ENCODE data around the gene CRB2. TPM values are rescaled to one million over a fixed set of nuclear protein-coding genes. Genes with fewer than 3 reads are reported as not detected.
A peak's percentile ranks its signal among the peaks of the same experiment; 100 is the strongest.

The CRB2 gene
- total RNA-seq (2016; rRNA removed; fragmentation: Illumina TruSeq; extraction: Trizol): 0.14 and 0.29 TPM in 2 replicates
- not detected in 2 replicates for total RNA-seq (2016; cell fraction: cytosol; rRNA removed; fragmentation: Illumina TruSeq; extraction: Trizol; ENCODE audit: low read depth)
- total RNA-seq (2016; cell fraction: insoluble cytoplasmic fraction; rRNA removed; fragmentation: Illumina TruSeq; extraction: Trizol): 0.09 and 0.28 TPM in 2 replicates
- 0.03 and 0.12 TPM in 2 replicates for total RNA-seq (2016; cell fraction: membrane; rRNA removed; fragmentation: Illumina TruSeq; extraction: Trizol)
- total RNA-seq (2016; cell fraction: nucleus; rRNA removed; fragmentation: Illumina TruSeq; extraction: Trizol): 0.28 and 0.37 TPM in 2 replicates
- polyA plus RNA-seq (2011; rRNA removed): 0.01 and 0.07 TPM in 2 replicates
- 0.01 TPM in 1 of 2 replicates, not detected in the other for polyA plus RNA-seq (2011; cell fraction: cytosol; rRNA removed)
- 0.11 and 0.16 TPM in 2 replicates for polyA plus RNA-seq (2011; cell fraction: nucleus; rRNA removed)
- polyA plus RNA-seq (2012): 0.05 and 0.12 TPM in 2 replicates
- 0.03 TPM in 1 of 2 replicates, not detected in the other for polyA plus RNA-seq (2016; cell fraction: cytosol; fragmentation: Illumina TruSeq; extraction: Trizol; ENCODE audit: low read depth)
- 0.05 and 0.12 TPM in 2 replicates for polyA plus RNA-seq (2016; cell fraction: insoluble cytoplasmic fraction; fragmentation: Illumina TruSeq; extraction: Trizol; ENCODE audit: low read depth)
- polyA plus RNA-seq (2016; cell fraction: membrane; fragmentation: Illumina TruSeq; extraction: Trizol; ENCODE audit: low read depth): 0.05 and 0.07 TPM in 2 replicates
- polyA plus RNA-seq (2016; cell fraction: nucleus; fragmentation: Illumina TruSeq; extraction: Trizol; ENCODE audit: insufficient read depth, low read depth): 0.37 and 0.41 TPM in 2 replicates
- 0.05 and 0.50 TPM in 2 replicates for polyA minus RNA-seq (2011; rRNA and poly(A)+ RNA removed; ENCODE audit: low replicate concordance)
- not detected in 2 replicates for polyA minus RNA-seq (2011; cell fraction: cytosol; rRNA and poly(A)+ RNA removed)
- 0.12 and 0.13 TPM in 2 replicates for polyA minus RNA-seq (2011; cell fraction: nucleus; rRNA and poly(A)+ RNA removed)
- percentile 15 among the genes with signal in this experiment for Bru-seq, nascent RNA
- BruChase-seq, experiment 1, labeled RNA remaining after a 6-hour chase: percentile 14 among the genes with signal in this experiment
- BruChase-seq, experiment 2, labeled RNA remaining after a 2-hour chase: percentile 15 among the genes with signal in this experiment
- long read RNA-seq, experiment 1: 0 reads
- long read RNA-seq, experiment 2: 0 reads

DNA sequence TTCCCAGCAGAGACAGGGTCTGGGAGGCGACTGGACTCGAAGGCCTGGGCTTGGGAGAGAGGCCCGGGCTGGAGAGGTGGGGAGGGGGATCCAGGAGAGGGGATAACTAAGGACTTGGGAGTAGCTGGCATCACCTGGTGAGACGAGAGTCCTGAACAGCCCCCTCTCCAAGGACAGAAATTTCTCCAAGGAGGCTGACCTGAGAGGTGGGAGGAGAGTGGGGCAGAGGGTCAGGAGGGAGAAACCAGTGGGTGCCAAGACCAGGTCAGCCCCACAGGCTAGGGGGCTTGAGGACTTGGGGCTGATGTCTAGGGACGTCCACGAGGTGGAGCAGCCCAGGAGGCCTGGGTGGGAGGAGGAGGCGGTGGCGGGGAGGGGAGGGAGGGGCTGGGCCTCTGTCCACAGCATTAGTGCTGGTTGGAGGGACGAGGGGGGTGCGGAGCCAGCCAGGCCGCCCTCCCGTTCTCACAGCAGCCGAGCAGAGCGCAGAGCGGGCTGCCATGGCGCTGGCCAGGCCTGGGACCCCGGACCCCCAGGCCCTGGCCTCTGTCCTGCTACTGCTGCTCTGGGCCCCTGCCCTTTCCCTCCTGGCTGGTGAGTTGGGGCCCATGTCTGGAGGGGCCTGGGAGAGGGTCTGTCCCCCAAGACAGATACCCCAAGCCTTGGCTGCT lies at the start of gene CRB2:
CRB2 (plus strand) TSS at position 437 of the 671 bp plus-strand sequence; CDS start at position 501, 64 bp downstream.
- ATAC-seq: peak; percentile 68
- WGBS (ENCODE audit: low lambda C conversion rate): 6% methylated on average over 6 of the region's 17 CpGs
- intact Hi-C loops (cut with micrococcal nuclease; ENCODE audit: unreplicated experiment) (no loop called here), in situ Hi-C loops (cut with HindIII; ENCODE audit: extremely low pct_ligation_motif_present, low pct_unique_long_range_greater_than_20kb) (no loop called here)
- peak within 1 kb of the TSS in 1 of 3 experiments; percentile 53; a peak in 1 of 6 replicates for H3K4me3 ChIP-seq (replicated peaks in 1 of 3; ENCODE audit: insufficient read depth in 1 of 3, low read depth in 2 of 3, low read length in 3 of 3)
- H3K36me3 ChIP-seq (replicated peaks in 1 of 2; ENCODE audit: control insufficient read depth in 1 of 2, insufficient read depth in 2 of 2, low read length in 2 of 2): no peaks in the 10 kb centered on the region
- H3K9me3 ChIP-seq (ENCODE audit: low read length): no peaks in the 10 kb centered on the region
- POLR2A ChIA-PET: no interaction called here
- peak; percentile 31; the same call in 1 of the 2 replicates for TF ChIP-seq MAZ (IDR thresholded peaks at IDR 0.05; ENCODE audit: borderline replicate concordance, low read depth, low read length)
- no peak for TF ChIP-seq MAZ (CRISPR knock-in tag; IDR thresholded peaks at IDR 0.05; ENCODE audit: low read depth)
- TF ChIP-seq KMT2B (CRISPR knock-in tag; IDR thresholded peaks at IDR 0.05): no peak
- TF ChIP-seq ZNF724P (CRISPR knock-in tag; IDR thresholded peaks at IDR 0.05; ENCODE audit: borderline replicate concordance): no peak
- TF ChIP-seq ZBTB7A (CRISPR knock-in tag; IDR thresholded peaks at IDR 0.05): peak; percentile 31; the same call in 1 of the 2 replicates
- TF ChIP-seq, protein P1, sequence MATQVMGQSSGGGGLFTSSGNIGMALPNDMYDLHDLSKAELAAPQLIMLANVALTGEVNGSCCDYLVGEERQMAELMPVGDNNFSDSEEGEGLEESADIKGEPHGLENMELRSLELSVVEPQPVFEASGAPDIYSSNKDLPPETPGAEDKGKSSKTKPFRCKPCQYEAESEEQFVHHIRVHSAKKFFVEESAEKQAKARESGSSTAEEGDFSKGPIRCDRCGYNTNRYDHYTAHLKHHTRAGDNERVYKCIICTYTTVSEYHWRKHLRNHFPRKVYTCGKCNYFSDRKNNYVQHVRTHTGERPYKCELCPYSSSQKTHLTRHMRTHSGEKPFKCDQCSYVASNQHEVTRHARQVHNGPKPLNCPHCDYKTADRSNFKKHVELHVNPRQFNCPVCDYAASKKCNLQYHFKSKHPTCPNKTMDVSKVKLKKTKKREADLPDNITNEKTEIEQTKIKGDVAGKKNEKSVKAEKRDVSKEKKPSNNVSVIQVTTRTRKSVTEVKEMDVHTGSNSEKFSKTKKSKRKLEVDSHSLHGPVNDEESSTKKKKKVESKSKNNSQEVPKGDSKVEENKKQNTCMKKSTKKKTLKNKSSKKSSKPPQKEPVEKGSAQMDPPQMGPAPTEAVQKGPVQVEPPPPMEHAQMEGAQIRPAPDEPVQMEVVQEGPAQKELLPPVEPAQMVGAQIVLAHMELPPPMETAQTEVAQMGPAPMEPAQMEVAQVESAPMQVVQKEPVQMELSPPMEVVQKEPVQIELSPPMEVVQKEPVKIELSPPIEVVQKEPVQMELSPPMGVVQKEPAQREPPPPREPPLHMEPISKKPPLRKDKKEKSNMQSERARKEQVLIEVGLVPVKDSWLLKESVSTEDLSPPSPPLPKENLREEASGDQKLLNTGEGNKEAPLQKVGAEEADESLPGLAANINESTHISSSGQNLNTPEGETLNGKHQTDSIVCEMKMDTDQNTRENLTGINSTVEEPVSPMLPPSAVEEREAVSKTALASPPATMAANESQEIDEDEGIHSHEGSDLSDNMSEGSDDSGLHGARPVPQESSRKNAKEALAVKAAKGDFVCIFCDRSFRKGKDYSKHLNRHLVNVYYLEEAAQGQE (IDR thresholded peaks at IDR 0.05; ENCODE audit: borderline replicate concordance in 1 of 2, low read depth in 1 of 2, low read length in 2 of 2): peak; percentile 20 to 76; a peak in 3 of 4 replicates
- TF ChIP-seq, protein P2, sequence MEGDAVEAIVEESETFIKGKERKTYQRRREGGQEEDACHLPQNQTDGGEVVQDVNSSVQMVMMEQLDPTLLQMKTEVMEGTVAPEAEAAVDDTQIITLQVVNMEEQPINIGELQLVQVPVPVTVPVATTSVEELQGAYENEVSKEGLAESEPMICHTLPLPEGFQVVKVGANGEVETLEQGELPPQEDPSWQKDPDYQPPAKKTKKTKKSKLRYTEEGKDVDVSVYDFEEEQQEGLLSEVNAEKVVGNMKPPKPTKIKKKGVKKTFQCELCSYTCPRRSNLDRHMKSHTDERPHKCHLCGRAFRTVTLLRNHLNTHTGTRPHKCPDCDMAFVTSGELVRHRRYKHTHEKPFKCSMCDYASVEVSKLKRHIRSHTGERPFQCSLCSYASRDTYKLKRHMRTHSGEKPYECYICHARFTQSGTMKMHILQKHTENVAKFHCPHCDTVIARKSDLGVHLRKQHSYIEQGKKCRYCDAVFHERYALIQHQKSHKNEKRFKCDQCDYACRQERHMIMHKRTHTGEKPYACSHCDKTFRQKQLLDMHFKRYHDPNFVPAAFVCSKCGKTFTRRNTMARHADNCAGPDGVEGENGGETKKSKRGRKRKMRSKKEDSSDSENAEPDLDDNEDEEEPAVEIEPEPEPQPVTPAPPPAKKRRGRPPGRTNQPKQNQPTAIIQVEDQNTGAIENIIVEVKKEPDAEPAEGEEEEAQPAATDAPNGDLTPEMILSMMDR (CRISPR knock-in tag; IDR thresholded peaks at IDR 0.05): peak; percentile 69
- TF ChIP-seq, protein P3, sequence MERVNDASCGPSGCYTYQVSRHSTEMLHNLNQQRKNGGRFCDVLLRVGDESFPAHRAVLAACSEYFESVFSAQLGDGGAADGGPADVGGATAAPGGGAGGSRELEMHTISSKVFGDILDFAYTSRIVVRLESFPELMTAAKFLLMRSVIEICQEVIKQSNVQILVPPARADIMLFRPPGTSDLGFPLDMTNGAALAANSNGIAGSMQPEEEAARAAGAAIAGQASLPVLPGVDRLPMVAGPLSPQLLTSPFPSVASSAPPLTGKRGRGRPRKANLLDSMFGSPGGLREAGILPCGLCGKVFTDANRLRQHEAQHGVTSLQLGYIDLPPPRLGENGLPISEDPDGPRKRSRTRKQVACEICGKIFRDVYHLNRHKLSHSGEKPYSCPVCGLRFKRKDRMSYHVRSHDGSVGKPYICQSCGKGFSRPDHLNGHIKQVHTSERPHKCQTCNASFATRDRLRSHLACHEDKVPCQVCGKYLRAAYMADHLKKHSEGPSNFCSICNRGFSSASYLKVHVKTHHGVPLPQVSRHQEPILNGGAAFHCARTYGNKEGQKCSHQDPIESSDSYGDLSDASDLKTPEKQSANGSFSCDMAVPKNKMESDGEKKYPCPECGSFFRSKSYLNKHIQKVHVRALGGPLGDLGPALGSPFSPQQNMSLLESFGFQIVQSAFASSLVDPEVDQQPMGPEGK (CRISPR knock-in tag; IDR thresholded peaks at IDR 0.05): peak; percentile 61
- TF ChIP-seq ZNF670 (CRISPR knock-in tag; IDR thresholded peaks at IDR 0.05; ENCODE audit: borderline replicate concordance): no peak
- no peak for TF ChIP-seq MATR3 (CRISPR knock-in tag; IDR thresholded peaks at IDR 0.05)
- no peak for TF ChIP-seq SP4 (CRISPR knock-in tag; IDR thresholded peaks at IDR 0.05)
- CTCF ChIA-PET (ENCODE audit: low intra/inter-chr PET ratio, low total read pairs): interaction anchor here (0.9 to 4.0 kb wide), 2 partner anchors 29 to 44 kb away, joined by 4 to 35 read pairs; no protein-coding TSS in a partner anchor
- DNase-seq (ENCODE audit: low spot score): peak; percentile 54
- no TSS peak for BruUV-seq (replicated peaks)
- H3K27me3 ChIP-seq (ENCODE audit: control insufficient read depth in 1 of 2, insufficient read depth in 2 of 2, low read length in 2 of 2): peaks cover 0 to 37% of the 10 kb centered on the region in 2 experiments; a peak in 4 of 5 replicates
- no peak within 1 kb of the TSS for H3K27ac ChIP-seq (ENCODE audit: extremely low read length, insufficient read depth, low read length)
- H3K79me2 ChIP-seq (ENCODE audit: insufficient read depth, low read length): no peaks in the 10 kb centered on the region
- peaks cover 74% of the 10 kb centered on the region for H3K4me1 ChIP-seq (ENCODE audit: insufficient read depth, low read length)
- H3K4me2 ChIP-seq (ENCODE audit: low read depth, low read length): peak within 1 kb of the TSS; percentile 87
- no peak for FAIRE-seq
- no peak within 1 kb of the TSS for H2AFZ ChIP-seq (ENCODE audit: low read length)
- no peaks in the 10 kb centered on the region for H4K20me1 ChIP-seq (ENCODE audit: insufficient read depth, low read length)
- no peak within 1 kb of the TSS for H3K9ac ChIP-seq (ENCODE audit: insufficient read depth, low read depth, low read length)
